Colonic mucosa (tissue), 4 donors: ENCODE data around the gene ALDH1A3. TPM values are rescaled to one million over a fixed set of nuclear protein-coding genes. Genes with fewer than 3 reads are reported as not detected.

Experiments used
- DNase-seq: peaks from one replicate; pipeline ENCODE4 v3.0.0-alpha.2; 2020
- H3K27ac ChIP-seq: fragments of 200-600 bp; one replicate; pipeline ENCODE4 v1.8.0; 2021
- H3K27me3 ChIP-seq: fragments of 200-600 bp; one replicate; pipeline ENCODE4 v1.8.0; 2021
- H3K36me3 ChIP-seq: fragments of 200-600 bp; one replicate; pipeline ENCODE4 v1.8.0; 2021
- H3K4me1 ChIP-seq: fragments of 200-600 bp; one replicate; pipeline ENCODE4 v1.8.0; 2021; ENCODE audit warnings: mild to moderate bottlenecking
- H3K4me3 ChIP-seq: fragments of 200-600 bp; one replicate; pipeline ENCODE4 v1.8.0; 2021
- H3K9ac ChIP-seq, 2 donors: one replicate each; pipeline ENCODE4 v1.7.0; 2013; ENCODE audit warnings: control low read depth in 2 of 2, low read depth in 2 of 2, low read length in 2 of 2
- H3K9me3 ChIP-seq: fragments of 200-600 bp; one replicate; pipeline ENCODE4 v1.8.0; 2021
- intact Hi-C: fragments of 100-400 bp; cut with DNase I; formaldehyde crosslinking; loops from one replicate; pipeline ENCODE4 v1.14.1; 2022
- total RNA-seq, 2 donors: library from RNA; stranded (reverse); fragmentation: NEBNext Ultra II Directional in 1 of 2; extraction: Animal tissue kit (Norgen Biotek cat#: 25700) in 1 of 2; gene quantifications; one replicate each; pipeline ENCODE4 v1.2.1, GENCODE V29; 2021
- TF ChIP-seq, protein P1 (sequence below): fragments of 200-600 bp; IDR thresholded peaks from one replicate; pipeline ENCODE4 v1.8.0; 2022; ENCODE audit warnings: antibody characterized with exemption, mild to moderate bottlenecking
- donor health status: healthy.
- donor health status: DM: no; HTN: no; CAD: no.
- donor health status: DM: no; HTN: no; CAD: no.

ALDH1A3 gene
- total RNA-seq, 2 donors from 2014 or later = 3.8 to 7.4 TPM

- TF ChIP-seq, protein P1, sequence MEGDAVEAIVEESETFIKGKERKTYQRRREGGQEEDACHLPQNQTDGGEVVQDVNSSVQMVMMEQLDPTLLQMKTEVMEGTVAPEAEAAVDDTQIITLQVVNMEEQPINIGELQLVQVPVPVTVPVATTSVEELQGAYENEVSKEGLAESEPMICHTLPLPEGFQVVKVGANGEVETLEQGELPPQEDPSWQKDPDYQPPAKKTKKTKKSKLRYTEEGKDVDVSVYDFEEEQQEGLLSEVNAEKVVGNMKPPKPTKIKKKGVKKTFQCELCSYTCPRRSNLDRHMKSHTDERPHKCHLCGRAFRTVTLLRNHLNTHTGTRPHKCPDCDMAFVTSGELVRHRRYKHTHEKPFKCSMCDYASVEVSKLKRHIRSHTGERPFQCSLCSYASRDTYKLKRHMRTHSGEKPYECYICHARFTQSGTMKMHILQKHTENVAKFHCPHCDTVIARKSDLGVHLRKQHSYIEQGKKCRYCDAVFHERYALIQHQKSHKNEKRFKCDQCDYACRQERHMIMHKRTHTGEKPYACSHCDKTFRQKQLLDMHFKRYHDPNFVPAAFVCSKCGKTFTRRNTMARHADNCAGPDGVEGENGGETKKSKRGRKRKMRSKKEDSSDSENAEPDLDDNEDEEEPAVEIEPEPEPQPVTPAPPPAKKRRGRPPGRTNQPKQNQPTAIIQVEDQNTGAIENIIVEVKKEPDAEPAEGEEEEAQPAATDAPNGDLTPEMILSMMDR = no peak
- no peaks in the 10 kb centered on the region for H3K36me3 ChIP-seq
- DNase-seq = peak; percentile 16
- no peaks in the 10 kb centered on the region for H3K4me1 ChIP-seq
- H3K9me3 ChIP-seq = no peaks in the 10 kb centered on the region
- H3K27me3 ChIP-seq = no peaks in the 10 kb centered on the region
- intact Hi-C loops = no loop called here
- no peak overlapping the region for H3K27ac ChIP-seq
- peak overlapping the region in 1 of 2 donors; percentile 22 for H3K9ac ChIP-seq
- H3K4me3 ChIP-seq = no peak overlapping the region
Measured at GRCh38 chr15:100926258-100926657, 46.6 kb downstream of the ALDH1A3 start.

DNA sequence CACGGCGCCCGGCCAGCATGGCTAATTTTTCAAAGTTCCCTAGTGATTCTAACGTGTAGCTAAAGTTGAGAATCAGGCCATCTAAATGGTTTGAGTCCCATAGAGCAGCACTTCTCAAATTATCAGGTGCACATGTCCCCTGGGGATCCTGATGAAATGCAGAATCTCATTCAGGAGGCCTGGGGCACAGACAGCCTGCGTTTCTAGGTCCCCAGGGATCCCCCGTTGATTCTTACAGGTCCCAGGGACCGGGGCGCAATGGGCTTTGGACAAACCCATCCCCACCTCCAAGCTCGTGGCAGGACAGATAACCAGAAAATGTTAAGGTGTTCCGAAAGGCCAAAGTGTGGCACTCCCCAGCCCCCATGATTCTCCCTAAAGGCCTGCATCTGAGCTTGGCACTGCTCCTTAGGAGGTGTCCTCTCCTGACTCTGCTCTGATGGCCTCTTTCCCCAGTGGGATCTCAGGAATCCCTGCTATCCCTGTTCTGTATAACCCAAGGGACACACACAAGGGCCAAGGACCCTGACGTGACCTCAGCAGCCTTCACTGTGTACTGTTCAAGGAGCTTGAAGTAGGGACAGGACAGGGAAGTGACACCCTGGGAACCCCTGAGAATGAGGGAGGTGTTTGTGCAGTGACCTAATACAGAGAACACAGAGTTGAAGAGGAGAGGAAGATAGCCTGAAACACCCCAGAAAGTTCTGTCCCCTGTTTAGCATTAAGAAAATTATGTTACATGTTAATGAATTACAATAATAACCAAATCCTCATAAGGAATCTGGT is 47.5 kb downstream of the ALDH1A3 start:
- peak; percentile 15 for DNase-seq
- H3K9me3 ChIP-seq = no peaks in the 10 kb centered on the region
- TF ChIP-seq, protein P1 = no peak

GRCh38 chr15:100928632-100929280 is 49.1 kb downstream of the ALDH1A3 start:
- Histone ChIP-seq H3K4me1 (no peaks in the 10 kb centered on the region), H3K4me3 (no peak overlapping the region), H3K9me3 (no peaks in the 10 kb centered on the region), H3K9ac (no peak overlapping the region), H3K27me3 (no peaks in the 10 kb centered on the region), H3K36me3 (no peaks in the 10 kb centered on the region), H3K27ac (no peak overlapping the region)
- intact Hi-C loops = no loop called here
- DNase-seq = peak; percentile 47
- TF ChIP-seq, protein P1 = no peak

More for the DNA sequence above, 47.5 kb downstream of the ALDH1A3 start:
- H3K36me3 ChIP-seq = no peaks in the 10 kb centered on the region
- no peak overlapping the region for H3K4me3 ChIP-seq
- intact Hi-C loops = no loop called here
- H3K4me1 ChIP-seq = no peaks in the 10 kb centered on the region
- H3K9ac ChIP-seq = no peak overlapping the region
- H3K27me3 ChIP-seq = no peaks in the 10 kb centered on the region
- no peak overlapping the region for H3K27ac ChIP-seq

GRCh38 chr15:100929641-100930042 is 50.0 kb downstream of the ALDH1A3 start:
- DNase-seq = no peak
- Histone ChIP-seq H3K9ac (no peak overlapping the region), H3K36me3 (no peaks in the 10 kb centered on the region), H3K4me3 (no peak overlapping the region), H3K9me3 (no peaks in the 10 kb centered on the region), H3K4me1 (no peaks in the 10 kb centered on the region), H3K27ac (no peak overlapping the region), H3K27me3 (no peaks in the 10 kb centered on the region)
- TF ChIP-seq, protein P1 = no peak
- intact Hi-C loops = no loop called here

DNA sequence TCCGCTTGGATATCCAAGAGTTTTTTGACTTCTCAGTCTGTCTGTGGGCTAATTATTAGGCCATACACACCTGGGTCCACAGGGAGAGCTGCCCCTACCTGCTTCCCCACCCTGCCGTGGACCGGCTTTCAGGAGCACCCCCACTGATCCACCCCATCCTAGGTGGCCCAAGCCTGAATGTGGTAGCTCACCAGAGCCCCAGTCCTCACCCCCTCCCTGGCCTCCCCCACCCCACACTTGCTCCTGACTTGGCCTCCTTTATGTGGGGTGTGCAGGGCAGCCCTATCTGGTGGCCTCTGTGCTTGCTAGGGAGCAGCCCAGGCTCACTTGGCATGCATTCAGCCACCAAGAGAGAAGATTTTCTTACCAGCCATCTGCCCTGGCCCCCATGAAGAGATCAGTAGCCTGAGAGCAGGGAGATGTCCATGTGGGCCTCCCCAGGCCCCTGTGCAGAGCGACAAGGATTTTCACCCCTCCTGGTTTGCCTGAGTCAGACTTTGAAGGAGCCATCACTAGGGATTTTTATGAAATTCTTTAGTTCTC is 50.7 kb downstream of the ALDH1A3 start:
- H3K9me3 ChIP-seq = no peaks in the 10 kb centered on the region
- TF ChIP-seq, protein P1 = no peak
- H3K4me3 ChIP-seq = no peak overlapping the region
- H3K27me3 ChIP-seq = no peaks in the 10 kb centered on the region
- H3K36me3 ChIP-seq = no peaks in the 10 kb centered on the region
- H3K9ac ChIP-seq = no peak overlapping the region
- intact Hi-C loops = no loop called here
- no peaks in the 10 kb centered on the region for H3K4me1 ChIP-seq
- no peak for DNase-seq
- H3K27ac ChIP-seq = no peak overlapping the region
